HG03439 (cell line): ENCODE data around the gene PDE6A.

Experiments
- ATAC-seq: cut with Tn5 transposase; IDR thresholded peaks from one replicate; pipeline ENCODE4 v1.9.1; 2021; ENCODE audit warnings: mild to moderate bottlenecking, moderate library complexity; ENCODE audit not compliant: unreplicated experiment

PDE6A gene

DNA sequence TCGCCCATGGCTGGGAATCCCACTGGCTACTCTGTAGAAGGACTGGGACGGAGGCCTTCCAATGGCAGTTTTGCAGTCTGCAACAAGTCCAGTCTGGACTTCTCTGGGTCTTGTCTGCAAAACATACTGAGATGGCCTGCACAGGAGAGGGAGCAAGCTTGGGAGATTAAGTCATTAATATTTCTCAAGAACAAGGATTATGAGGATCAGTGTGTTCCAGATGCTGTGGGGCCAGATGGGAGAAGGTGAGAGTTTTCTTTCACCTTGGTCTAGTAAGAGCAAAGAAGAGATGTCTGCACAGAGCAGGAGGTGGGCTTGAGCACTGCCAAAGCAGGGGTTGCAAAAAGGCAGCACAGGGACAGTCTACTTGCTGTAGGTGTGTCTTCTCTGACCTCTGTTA lies at the start of gene PDE6A:
TSS of gene PDE6A (minus strand) at position 128 of the 400 bp plus-strand sequence. CDS start at position 8, 120 bp downstream.
- ATAC-seq: no peak

DNA sequence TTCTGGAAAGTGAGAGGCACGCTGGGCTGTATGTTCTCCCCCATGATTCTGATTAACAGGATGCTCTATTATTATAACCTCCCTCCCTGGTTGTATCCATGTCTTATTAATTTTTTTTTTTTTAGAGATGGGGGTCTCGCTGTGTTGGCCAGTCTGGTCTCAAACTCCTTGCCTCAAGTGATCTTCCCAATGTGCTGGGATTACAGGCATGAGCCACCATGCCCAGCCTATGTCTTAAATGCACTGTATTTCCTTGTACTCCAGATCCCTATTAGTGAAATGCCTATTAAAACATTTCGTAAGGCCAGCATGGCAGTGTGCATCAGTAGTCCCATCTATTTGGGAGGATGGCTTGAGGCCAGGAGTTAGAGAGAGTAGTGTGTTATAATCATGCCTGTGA lies 48.9 kb upstream of the PDE6A start:
- no peak for ATAC-seq

DNA sequence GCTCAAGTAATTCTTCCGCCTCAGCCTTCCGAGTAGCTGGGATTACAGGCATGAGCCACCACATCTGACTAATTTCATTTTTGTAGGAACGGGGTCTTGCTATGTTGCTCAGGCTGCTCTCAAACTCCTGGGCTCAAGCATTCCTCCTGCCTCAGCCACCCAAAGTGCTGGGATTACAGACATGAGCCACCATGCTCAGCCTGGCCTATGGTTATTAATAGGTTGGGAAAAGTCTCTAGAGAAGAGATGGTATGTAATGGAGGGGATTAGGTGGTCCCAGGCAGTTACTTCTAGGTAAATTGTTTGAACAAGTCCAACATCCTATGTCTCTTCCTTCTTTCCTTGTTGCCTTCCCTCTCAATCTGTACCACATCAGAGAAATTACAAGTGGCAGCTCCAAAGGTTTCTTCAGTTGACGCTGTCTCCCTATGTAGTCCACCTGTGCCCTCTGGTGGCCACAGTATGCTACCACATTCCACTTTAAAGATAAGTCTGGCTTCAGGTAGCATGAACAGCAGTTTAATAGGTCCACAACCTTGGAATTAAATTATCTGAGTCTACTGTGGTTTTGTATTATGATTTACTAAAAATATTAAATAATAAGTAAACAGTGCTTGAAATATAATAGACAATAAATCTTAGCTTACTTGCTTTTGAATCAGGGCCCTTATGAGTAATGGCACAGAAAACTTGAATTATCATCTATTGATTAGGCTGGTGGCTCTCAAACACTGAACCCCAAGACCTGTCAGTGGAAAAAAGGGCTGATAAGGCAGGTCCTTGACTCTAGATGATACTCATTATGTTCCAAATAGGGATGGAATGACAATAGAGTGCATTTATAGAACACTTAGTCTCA lies 46.2 kb upstream of the PDE6A start:
- ATAC-seq: peak; percentile 67

DNA sequence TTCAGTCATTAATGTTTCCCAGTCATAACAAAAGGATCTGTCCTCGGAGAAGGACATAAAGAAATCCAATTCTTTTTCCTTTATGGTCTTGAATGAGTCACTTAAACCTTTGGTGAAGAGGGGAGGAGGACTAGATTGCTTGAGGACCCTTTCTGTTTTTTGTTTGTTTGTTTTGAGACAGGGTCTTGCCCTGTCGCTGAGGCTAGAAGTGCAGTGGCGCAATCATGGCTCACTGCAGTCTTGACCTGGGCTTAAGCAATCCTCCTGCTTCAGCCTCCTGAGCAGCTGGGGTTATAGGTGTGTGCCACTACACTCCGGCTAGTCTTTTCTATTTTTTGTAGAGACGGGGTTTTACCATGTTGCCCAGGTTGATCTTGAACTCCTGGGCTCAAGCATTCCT lies 43.5 kb upstream of the PDE6A start:
- no peak for ATAC-seq

DNA sequence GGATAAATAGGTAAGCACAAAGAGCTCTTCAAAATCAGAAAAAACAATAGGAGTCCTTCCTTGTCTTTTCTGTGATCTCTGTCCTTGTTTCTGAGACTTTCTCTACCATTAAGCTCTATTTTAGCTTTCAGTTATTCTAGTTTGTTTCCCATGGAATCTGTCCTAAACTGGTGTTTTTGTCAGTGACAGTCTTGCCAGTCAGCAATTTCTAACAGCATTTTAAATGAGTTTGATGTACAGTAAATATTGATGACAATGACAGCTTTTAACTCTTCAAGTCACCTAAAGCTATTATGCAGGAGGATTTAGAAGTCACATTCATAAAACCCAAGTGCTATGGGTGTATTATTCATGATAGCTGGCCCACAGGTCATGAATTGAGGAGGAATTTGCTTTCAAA lies 37.9 kb upstream of the PDE6A start:
- no peak for ATAC-seq

DNA sequence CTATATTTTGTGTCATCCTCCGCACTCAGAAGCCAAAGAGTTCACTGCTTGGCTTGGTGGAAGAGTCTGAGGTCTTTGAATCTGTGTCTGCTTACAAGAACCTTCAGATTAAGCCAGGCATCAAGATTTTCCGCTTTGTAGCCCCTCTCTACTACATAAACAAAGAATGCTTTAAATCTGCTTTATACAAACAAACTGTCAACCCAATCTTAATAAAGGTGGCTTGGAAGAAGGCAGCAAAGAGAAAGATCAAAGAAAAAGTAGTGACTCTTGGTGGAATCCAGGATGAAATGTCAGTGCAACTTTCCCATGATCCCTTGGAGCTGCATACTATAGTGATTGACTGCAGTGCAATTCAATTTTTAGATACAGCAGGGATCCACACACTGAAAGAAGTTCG lies 36.6 kb upstream of the PDE6A start:
- ATAC-seq: no peak

DNA sequence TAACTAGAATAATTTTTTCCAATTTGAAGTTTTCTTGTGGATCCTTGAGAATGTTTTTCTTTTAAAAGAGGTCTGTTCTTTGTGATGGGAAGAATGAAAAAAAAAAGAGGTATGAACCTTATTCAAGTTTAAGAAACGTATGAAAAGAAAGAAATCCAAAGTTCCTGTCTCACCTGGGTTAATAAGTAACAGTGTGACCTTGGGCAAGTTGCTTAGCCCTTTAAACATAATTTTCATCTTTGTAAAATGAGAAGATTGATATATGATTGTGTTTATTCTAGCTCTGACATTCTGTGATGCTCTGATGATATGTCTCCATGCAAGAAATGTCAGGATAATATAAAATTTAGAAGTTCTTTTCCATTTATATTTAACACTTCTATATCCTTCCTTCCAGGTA lies 35.3 kb upstream of the PDE6A start:
- ATAC-seq: no peak

DNA sequence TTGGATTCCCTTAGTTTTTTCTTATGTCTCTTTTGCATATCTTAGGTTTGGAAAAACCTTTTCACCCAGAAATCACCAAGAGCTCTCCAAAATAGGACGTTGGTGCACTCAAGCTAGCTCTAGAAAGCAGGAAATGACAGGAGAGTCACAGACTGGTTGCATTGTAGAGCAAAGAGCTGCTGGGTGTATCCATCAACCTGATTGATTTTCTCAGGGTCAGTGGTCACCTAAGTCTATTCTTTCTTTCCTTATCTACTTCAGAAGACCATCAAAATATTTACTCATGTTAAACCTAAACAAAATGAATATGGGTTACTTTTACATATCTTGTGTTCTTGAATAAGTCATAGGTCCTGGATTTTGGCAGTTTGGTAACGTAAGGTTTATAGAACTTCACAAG lies 30.8 kb upstream of the PDE6A start:
- ATAC-seq: no peak

DNA sequence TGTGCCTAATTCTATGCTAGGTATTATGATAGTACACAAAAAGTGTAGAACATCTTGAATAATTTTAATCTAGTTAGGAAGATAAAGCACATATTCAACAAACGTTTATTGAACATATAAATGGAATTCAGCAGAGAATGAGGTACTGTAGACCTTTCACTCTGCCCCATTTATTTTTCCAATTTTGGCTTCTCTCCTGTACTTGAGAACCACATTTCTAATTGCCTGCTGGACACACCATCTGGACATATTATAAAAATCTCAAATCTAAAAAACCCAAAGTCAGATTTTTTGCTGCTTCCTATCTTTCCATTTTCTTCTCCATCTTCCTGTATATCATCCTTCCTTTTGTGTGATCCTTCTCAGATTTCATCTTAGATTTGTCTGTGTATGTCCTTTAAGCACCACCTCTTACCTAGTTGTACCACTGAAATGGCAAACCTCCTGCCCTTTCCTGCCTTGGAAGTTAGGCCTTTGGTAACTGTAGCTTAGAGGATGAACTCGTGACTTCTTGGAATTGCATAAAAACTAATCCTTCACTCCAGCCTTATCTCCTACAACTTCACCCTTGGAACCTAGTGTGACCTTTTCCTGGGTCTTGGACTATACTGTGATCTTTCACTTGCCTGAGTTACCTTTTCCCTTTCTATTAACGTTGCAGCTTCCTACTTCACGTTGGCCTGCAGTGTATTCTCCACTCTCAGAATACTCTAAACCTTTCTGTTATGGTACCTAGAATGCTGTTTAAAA lies 24.8 kb upstream of the PDE6A start:
- ATAC-seq: no peak

DNA sequence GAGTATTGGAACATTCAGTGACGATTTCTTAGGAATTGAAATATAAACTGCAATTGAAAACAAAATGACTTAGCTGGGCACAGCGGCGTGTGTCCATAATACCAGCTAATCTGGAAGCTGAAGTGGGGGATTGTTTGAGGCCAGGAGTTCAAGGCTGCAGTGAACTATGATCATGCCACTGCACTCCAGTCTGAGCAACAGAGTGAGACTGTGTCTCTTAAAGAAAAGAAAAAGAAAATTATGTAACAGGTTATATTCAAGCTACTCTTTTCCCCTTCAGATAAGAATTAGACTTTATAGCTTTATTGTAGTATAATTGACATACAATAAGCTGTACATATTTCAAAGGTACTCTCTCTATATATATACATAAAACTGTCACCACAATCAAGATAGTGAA lies 22.4 kb upstream of the PDE6A start:
- no peak for ATAC-seq

DNA sequence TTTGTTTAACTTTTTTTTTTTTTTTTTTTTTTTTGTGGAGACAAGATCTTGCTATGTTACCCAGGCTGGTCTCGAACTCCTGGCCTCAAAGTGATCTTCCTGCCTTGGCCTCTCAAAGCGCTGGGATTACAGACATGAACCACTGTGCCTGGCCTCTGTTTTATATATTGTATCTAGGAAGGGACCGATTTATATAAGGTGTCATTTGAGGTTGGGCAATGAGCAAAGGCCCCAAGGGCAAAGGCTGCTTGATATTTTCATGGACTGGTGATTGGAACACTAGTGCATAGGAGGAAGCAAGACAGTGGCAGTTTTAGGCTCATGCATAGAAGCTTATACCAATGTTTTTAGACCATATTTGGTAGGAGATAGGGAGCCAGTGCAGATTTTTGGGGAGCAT lies 19.1 kb upstream of the PDE6A start:
- ATAC-seq: no peak

DNA sequence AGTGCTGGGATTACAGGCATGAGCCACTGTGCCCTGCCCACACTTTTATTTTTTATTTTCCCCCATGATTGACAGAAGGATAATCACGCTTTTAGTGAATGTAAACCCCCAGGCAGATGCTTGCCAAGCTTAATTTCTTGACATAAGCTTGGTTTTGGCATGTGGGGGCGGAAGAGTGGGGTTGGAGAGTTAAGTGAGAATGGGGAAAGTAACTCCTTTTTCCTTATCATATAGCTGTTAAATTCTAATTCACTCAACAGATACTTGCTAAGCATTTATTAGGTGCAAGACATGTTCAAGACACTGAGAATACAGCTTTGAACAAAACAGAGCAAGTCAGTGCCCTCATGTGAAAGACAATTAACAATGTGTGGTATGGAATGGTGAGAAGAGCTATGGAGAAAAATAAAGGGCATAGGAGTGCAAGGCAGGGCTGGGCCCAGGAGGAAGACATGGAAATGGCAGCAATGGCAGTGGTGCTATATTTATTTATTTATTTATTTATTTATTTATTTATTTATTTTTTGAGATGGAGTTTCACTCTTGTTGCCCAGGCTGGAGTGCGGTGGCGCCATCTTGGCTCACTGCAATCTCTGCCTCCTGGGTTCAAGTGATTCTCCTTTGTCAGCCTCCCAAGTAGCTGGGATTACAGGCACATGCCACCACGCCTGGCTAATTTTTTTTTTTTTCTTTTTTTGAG lies 18.2 kb upstream of the PDE6A start:
- no peak for ATAC-seq

DNA sequence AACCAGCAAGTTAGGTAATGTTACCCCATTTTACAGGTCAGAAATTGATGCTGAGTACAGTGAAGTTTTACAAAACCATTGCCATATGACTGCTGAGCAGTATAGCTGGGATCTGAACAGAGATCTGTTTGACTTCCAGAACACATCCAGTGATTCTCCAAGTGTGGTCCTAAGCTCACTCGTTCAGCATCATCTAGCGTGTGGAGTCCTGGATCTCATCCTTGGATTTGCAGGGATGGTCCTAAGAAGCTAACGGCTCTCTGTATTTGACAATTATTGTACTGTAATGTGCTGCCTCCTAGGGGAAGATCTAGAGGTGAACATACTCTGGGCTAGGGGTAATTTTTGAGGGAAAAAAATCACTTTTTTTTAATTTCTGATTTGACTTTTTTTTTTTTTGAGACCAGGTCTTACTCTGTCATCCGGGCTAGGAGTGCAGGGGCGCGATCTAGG lies 17.4 kb upstream of the PDE6A start:
- ATAC-seq: no peak

DNA sequence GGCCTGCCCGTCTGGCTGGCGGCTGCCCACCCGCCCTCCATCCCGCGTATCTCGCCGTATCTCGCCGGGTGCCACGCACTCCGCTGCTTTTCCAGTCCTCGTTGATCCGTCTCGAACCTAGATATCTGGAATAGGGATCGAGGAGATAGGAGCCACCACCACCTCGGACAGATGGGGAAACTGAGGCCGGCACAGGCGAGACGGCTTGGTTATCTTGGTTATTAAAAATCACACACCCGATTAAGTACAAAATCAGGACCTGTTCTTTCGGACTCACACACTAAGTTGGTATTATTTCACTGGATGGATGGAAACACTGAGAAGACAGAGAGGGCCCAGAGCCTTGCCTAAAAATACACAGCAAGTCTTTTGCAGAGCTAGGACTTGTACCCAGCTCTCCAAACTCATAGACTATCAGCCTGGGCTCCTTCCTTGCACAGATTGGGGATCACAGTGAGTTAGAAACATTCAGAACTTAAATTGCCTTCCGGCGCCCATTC lies 16.6 kb upstream of the PDE6A start:
- ATAC-seq: no peak

DNA sequence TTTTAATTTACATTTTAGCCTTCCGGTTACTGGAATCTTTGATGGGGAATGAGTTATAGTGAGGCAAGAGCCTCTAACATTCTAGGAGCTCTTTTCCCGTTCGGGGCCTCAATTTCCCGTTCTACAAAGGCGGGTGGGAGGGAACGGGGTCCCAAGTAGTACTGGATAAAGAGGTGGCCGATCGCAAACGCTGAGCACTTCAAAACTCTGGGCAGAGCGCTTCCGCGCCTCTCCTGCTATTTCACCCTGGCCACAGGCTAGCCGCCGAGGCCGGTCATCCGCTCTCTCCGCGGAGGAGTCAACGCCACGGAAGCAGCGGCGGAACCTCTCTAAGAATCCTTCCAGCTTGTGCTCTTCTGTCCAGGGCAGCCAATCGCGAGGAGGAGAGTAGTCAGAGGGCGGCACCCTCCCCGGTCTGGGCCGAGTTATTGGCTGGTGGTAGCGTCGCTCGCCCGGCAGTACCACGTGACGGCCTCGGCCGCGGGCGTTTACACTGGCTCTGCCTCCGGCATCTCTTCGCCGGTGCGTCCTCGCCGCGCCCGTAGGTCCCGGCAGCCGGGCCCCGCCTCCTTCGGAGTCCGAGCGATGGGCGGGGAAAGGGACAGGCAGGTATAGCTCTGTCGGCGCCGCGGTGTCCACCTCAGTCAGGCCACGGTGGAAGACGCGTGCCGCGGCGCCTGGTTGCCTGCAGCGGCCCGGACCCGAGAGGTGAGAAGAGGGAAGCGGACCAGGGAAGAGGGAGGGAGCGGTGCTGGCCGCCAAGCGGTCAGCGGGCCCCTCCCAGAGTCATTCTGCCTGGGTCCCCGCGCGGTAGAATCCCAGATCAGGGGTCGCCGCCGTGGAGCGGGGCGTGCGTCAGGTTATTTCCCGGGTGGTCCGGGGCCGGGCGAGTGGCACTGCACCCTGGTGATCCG lies 15.9 kb upstream of the PDE6A start, which contains the start of gene SLC26A2:
TSS of gene SLC26A2 (plus strand) at position 487 of the 914 bp plus-strand sequence. CDS start 16,895 bp downstream, outside the sequence.
- ATAC-seq: peak; percentile 98

DNA sequence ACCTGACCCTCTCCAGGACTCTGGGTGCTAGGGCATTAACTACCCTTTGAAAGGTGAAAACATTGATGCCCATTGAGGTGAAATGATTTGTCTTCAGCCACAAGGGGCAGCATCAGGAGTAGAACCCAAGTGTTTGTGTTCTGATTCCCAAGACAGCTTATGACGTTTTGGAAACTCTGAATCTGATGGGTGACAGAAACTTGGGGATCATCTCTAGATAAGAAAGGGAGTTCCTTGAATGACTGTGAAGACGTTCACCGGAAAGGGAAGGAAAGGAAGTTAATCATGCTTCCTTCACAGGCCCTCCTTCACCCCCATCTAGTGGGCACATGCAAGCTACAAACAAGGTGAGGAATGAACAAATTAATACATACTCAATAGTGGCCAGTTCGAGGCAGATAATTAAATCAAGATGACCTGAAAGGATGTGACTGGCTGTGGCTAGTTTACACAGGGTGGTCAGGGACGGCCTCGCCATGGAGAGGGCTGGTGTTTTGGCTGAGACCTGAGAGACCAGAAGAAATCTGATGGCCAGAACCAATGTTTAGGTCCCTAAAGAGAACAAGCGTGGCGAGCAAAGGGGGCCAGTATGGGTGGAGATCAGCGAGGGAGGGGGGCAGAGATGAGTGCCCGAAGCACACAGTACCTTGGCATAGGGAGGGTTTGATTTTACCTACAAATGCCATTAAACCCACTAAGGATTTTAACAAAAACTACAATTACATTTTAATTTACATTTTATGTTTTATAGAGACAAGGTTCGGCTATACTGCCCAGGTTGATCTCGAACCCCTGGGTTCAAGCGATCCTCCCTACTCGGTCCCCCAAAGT lies 15.0 kb upstream of the PDE6A start:
- ATAC-seq: no peak

DNA sequence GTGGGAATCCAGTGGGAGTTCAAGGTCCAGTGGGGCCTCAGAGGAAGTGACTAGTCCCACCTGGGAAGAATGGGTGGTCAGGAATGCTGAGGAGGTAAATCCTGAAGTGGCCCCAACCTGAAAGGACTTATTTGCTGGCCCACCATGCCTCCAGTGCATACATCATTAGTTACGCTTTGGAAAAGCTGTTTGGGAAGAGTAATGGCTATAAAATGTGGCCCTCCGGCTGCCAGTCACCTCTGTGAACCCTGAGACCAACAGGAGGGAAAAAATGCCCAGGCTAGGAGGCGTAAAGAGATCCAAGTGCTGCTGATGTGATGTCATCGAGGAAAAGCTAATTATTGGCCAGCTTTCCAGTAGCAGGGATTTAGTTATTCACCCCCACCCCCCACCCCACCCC lies 13.3 kb upstream of the PDE6A start:
- no peak for ATAC-seq

DNA sequence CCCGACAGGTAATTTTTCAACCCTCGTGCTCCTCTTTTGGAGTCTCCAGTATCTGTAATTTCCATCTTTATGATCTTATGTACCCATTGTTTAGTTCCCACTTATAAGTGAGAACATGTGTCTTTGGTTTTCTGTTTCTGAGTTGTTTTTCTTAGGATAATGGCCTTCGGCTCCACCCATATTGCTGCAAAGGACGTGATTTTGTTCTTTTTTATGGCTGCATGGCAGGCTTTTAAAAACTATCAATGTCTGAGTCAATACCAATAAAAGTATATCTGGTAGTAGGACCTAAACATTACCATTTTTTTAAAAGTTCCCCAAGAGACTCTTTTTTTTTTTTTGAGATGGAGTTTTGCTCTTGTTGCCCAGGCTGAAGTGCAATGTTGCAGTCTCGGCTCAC lies 12.1 kb upstream of the PDE6A start:
- no peak for ATAC-seq

DNA sequence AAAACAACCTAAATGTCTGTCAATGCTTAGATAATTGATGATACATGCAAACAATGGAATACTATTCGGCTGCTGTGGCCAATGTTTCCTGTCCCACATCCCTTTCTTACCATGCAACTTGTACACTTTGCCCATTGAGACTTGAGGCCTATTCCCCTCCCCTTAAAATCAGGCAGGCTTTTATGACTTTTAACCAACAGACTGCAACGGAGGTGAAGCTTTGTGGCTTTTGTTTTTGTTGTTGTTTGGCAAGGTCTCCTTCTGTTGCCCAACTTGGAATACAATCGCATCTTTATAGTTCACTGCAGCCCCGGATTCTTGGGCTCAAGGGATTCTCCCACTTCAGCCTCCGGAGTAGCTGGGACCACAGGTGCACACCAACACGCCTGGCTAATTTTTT lies 10.2 kb upstream of the PDE6A start:
- no peak for ATAC-seq
